KMS-11 (cell line): ENCODE data around the gene PRSS56.

Experiments
- H2AFZ ChIP-seq: fragments of 200-600 bp; sonication (generic); 2 replicates; pipeline ENCODE4 v1.6.1; 2016; ENCODE audit warnings: antibody characterized with exemption, mixed run types, low read depth
- H3K27ac ChIP-seq: fragments of 200-600 bp; sonication (generic); 2 replicates; pipeline ENCODE4 v1.6.1; 2016; ENCODE audit warnings: mild to moderate bottlenecking, mixed run types
- H3K27me3 ChIP-seq: fragments of 200-600 bp; sonication (generic); 2 replicates; pipeline ENCODE4 v1.6.1; 2017; ENCODE audit warnings: mild to moderate bottlenecking, low read depth, mixed run types, moderate library complexity; ENCODE audit not compliant: insufficient read depth
- H3K36me3 ChIP-seq: fragments of 200-600 bp; sonication (generic); 2 replicates; pipeline ENCODE4 v1.6.1; 2017; ENCODE audit warnings: mild to moderate bottlenecking, mixed run types; ENCODE audit not compliant: insufficient read depth
- H3K4me1 ChIP-seq: fragments of 200-600 bp; sonication (generic); 2 replicates; pipeline ENCODE4 v1.6.1; 2016; ENCODE audit warnings: mild to moderate bottlenecking, low read depth, mixed run types; ENCODE audit not compliant: poor library complexity, severe bottlenecking
- H3K4me2 ChIP-seq: fragments of 200-600 bp; sonication (generic); 2 replicates; pipeline ENCODE4 v1.7.0; 2016; ENCODE audit warnings: mild to moderate bottlenecking, mixed run types
- H3K4me3 ChIP-seq: fragments of 200-600 bp; sonication (generic); IDR thresholded peaks from 2 replicates; pipeline ENCODE4 v1.6.1; 2017; ENCODE audit warnings: low read depth, low read length, mixed read lengths; ENCODE audit not compliant: insufficient read depth
- H3K79me2 ChIP-seq: fragments of 200-600 bp; sonication (generic); 2 replicates; pipeline ENCODE4 v1.6.1; 2016; ENCODE audit warnings: low read depth, mixed run types; ENCODE audit not compliant: insufficient read depth
- H3K9ac ChIP-seq: fragments of 200-600 bp; sonication (generic); 2 replicates; pipeline ENCODE4 v1.6.1; 2016; ENCODE audit warnings: mild to moderate bottlenecking, mixed run types
- H4K20me1 ChIP-seq: fragments of 200-600 bp; sonication (generic); 2 replicates; pipeline ENCODE4 v1.6.1; 2016; ENCODE audit warnings: mild to moderate bottlenecking, mixed run types; ENCODE audit not compliant: insufficient read depth
- TF ChIP-seq, protein P1 (sequence below): fragments of 200-600 bp; sonication (generic); conservative IDR thresholded peaks from 2 replicates; pipeline ENCODE4 v1.6.1; 2017; ENCODE audit warnings: low read depth, mild to moderate bottlenecking, antibody characterized with exemption, low read length, moderate library complexity, mixed read lengths

Gene PRSS56

DNA sequence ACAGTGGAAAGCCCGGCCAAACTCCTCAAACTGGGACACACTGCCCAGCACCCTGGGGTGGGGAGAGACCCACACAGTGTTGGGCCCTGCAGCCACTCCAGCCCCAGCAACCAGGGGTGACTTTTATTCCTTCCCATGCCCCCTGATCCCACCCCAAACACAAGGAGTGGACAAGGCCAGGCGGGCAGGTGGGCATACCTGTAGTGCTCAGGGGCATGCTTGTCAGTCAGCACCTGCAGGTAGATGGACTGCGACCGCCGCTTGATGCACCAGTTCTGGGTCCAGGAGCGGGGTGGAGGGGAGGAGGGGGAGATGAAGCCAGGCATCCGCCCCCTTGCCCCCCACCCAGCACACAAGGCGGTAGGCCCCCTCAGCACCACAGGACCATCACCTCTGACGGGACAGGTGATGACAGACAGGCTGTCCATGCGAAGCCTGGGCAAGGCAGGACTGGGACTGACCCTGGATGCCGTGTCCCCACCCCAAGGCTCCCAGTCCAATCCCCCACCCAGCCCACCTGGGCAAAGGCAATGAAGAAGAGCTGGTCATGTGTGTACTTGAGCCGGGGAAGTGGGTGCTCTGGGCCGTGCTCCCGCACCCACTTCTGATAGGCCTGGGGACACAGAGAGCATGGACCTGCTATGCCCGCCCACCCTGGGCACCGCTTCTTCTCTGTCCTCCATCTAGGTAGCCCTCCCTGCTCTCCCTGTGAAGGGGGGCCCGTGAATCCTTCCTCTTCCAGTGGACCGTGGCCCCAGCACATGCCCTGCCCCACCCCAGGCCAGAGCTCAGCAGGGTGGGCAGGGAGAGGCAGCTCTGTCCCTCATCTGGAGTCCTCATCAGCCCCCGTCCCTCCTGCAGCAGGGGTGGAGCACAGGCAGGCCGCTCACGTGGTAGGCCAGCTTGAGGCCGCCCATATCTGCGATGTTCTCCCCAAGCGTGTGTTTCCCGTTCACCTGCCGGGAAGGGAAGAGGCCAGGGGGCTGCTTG is 39.7 kb upstream of the PRSS56 start:
- Histone ChIP-seq H3K36me3 (no peaks in the 10 kb centered on the region), H3K79me2 (no peaks in the 10 kb centered on the region), H3K4me3 (no peak overlapping the region), H3K27me3 (peaks cover 7% of the 10 kb centered on the region; the same call in 1 of the 2 replicates), H4K20me1 (no peaks in the 10 kb centered on the region), H2AFZ (no peak overlapping the region), H3K4me1 (no peaks in the 10 kb centered on the region), H3K9ac (no peak overlapping the region), H3K4me2 (no peak overlapping the region), H3K27ac (no peak overlapping the region)
- TF ChIP-seq, protein P1, sequence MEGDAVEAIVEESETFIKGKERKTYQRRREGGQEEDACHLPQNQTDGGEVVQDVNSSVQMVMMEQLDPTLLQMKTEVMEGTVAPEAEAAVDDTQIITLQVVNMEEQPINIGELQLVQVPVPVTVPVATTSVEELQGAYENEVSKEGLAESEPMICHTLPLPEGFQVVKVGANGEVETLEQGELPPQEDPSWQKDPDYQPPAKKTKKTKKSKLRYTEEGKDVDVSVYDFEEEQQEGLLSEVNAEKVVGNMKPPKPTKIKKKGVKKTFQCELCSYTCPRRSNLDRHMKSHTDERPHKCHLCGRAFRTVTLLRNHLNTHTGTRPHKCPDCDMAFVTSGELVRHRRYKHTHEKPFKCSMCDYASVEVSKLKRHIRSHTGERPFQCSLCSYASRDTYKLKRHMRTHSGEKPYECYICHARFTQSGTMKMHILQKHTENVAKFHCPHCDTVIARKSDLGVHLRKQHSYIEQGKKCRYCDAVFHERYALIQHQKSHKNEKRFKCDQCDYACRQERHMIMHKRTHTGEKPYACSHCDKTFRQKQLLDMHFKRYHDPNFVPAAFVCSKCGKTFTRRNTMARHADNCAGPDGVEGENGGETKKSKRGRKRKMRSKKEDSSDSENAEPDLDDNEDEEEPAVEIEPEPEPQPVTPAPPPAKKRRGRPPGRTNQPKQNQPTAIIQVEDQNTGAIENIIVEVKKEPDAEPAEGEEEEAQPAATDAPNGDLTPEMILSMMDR: no peak

DNA sequence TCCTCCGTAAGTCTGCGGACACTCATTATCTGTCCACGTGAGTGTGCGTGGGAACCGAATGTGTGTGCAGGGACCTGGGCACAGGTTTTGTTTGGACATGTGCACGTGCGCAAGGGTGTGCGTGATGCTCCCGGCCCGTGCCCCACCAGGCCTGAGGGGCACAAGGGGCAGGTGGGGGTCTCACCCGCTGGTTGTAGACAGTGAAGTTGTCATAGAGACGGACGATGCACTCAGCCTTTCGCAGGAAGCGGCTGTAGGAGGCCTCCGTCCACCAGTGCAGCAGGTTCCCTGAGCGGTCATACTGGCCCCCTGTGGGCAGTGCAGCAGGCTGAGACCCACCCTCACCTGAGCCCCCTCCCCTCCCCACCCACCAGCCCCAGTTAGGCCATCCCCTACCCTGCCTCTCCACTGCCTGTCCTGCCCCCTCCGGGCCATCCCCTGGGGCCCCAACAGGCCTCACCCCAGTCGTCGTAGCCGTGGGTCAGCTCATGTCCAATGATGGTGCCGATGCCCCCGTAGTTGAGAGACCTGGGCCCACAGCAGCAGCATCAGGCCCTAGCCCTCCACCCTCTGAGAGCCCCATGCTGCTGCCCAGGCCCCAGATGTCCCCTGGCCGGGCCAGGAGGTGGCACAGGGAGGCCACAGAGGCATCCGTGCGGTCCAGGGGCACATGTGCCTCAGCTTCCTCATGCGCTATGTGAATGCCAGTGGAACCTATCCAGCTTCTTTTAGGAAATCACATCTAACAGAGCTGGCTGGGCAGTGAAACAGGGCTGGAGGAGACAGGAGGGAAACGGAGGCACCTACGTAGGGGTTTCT is 38.7 kb upstream of the PRSS56 start:
- TF ChIP-seq, protein P1: no peak
- no peak overlapping the region for H3K4me3 ChIP-seq
- H3K27ac ChIP-seq: no peak overlapping the region
- no peaks in the 10 kb centered on the region for H3K4me1 ChIP-seq
- no peaks in the 10 kb centered on the region for H3K79me2 ChIP-seq
- H3K36me3 ChIP-seq: no peaks in the 10 kb centered on the region
- H4K20me1 ChIP-seq: no peaks in the 10 kb centered on the region
- no peak overlapping the region for H3K4me2 ChIP-seq
- H3K9ac ChIP-seq: no peak overlapping the region
- H2AFZ ChIP-seq: no peak overlapping the region
- H3K27me3 ChIP-seq: peaks cover 7% of the 10 kb centered on the region; the same call in 1 of the 2 replicates

DNA sequence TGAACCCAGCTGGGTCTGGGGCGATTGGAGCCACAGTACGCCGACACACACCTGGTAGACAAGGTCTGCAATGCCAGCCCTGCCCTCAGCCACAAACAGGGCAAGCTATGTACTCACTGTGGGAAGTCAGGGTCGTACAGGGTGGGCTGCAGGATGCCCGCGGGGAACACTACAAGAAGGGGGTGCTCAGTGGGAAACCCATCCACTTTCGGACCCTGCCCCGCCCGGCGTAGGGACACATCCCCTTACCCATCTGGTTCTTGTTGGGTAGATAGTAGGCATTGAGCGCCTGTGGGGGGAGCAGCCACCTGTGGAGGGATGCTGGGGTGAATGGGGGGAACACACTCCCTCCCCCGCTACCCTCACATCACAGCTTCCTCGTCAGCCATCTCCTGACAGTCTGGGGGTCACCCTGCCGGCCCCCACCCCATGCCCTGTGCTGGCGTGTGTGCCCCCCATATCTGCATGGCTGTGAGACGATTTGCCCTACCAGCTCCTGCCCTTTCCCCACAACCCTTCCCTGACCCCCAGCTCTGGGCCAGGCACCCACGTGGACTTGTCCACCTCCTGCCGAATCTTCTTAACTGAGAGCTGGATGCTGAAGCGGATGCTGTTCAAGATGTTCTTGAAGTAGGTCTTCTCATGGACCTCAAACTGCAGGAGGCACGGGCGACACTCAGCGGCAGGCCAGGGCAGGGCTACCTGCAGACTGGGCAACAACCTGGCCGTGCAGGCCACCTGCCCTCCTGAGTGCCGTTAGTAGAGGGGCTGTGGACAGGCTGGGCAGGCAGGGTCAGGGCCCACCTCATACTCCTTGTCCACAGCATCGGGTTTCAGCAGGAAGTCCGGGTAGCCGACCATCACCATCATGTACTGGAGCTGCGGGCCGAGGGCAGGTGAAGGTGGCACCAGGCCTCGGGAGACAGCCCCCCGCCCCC is 37.6 kb upstream of the PRSS56 start:
- Histone ChIP-seq H2AFZ (no peak overlapping the region), H3K27me3 (peaks cover 7% of the 10 kb centered on the region; the same call in 1 of the 2 replicates), H3K4me1 (no peaks in the 10 kb centered on the region), H4K20me1 (no peaks in the 10 kb centered on the region), H3K27ac (no peak overlapping the region), H3K4me2 (no peak overlapping the region), H3K36me3 (no peaks in the 10 kb centered on the region), H3K4me3 (no peak overlapping the region), H3K9ac (no peak overlapping the region), H3K79me2 (no peaks in the 10 kb centered on the region)
- TF ChIP-seq, protein P1: no peak
